Activated CD8-positive, alpha-beta memory T cell treated with anti-CD3 and anti-CD28 coated beads, Interleukin-2, amount 50 U/mL, for 1 hour (primary cell): ENCODE measurements around the gene PSME4.
"Not testable (repeated sequence)": the region's sequence is repeated elsewhere in the genome, so short reads cannot be mapped to it uniquely, and the experiment has no call there.

Experiments
- DNase-seq: peaks from one replicate; pipeline ENCODE4 v3.0.0-alpha.2; 2020; ENCODE audit errors: extremely low read depth

The PSME4 gene

GRCh38 chr2:53840580-53840979 is 130.2 kb downstream of the PSME4 start:
- DNase-seq: no peak

GRCh38 chr2:53829980-53830290 is 140.9 kb downstream of the PSME4 start:
- DNase-seq: not testable (repeated sequence)

GRCh38 chr2:53829273-53829979 is 141.4 kb downstream of the PSME4 start:
- DNase-seq: no peak

- DNase-seq: no peak
Observed at GRCh38 chr2:53828331-53828730, 142.5 kb downstream of the PSME4 start.

- no peak for DNase-seq
Observed at GRCh38 chr2:53827398-53828175, 143.2 kb downstream of the PSME4 start.

GRCh38 chr2:53826587-53827397 is 144.0 kb downstream of the PSME4 start:
- DNase-seq: no peak

- no peak for DNase-seq
Observed at GRCh38 chr2:53826030-53826410, 144.8 kb downstream of the PSME4 start.

GRCh38 chr2:53823639-53824038 is 147.2 kb downstream of the PSME4 start:
- not testable (repeated sequence) for DNase-seq

- DNase-seq: no peak
Observed at GRCh38 chr2:53821810-53822209, 149.0 kb downstream of the PSME4 start.

GRCh38 chr2:53820711-53821110 is 150.1 kb downstream of the PSME4 start:
- DNase-seq: no peak

GRCh38 chr2:53820048-53820447 is 150.7 kb downstream of the PSME4 start:
- DNase-seq: no peak

- no peak for DNase-seq
Observed at GRCh38 chr2:53819634-53820033, 151.2 kb downstream of the PSME4 start.

- DNase-seq: no peak
Observed at GRCh38 chr2:53818854-53819435, 151.8 kb downstream of the PSME4 start.
